NB4 (cell line): Measurements from ENCODE around the gene C11orf21.

Experiments
- DNase-seq: peaks from one replicate; pipeline ENCODE4 v3.0.0; 2010; ENCODE audit warnings: low read depth
- H3K4me3 ChIP-seq: one replicate; pipeline ENCODE4 v1.5.1; 2011; ENCODE audit warnings: mild to moderate bottlenecking, low read depth, low read length, moderate library complexity
- MYC ChIP-seq: IDR thresholded peaks from 2 replicates; pipeline ENCODE4 v1.6.1; 2011; ENCODE audit warnings: low read depth, low read length
- POLR2A ChIP-seq: IDR thresholded peaks from 2 replicates; pipeline ENCODE4 v1.6.1; 2011; ENCODE audit warnings: mild to moderate bottlenecking; ENCODE audit not compliant: insufficient read length; ENCODE audit errors: extremely low read depth
- TF ChIP-seq, protein P1 (sequence below): IDR thresholded peaks from one replicate; pipeline ENCODE4 v1.5.1; 2012; ENCODE audit warnings: low read depth, low read length
- TF ChIP-seq, protein P2 (sequence below): IDR thresholded peaks from 2 replicates; pipeline ENCODE4 v1.6.1; 2011; ENCODE audit warnings: low read depth, low read length

Gene C11orf21

DNA sequence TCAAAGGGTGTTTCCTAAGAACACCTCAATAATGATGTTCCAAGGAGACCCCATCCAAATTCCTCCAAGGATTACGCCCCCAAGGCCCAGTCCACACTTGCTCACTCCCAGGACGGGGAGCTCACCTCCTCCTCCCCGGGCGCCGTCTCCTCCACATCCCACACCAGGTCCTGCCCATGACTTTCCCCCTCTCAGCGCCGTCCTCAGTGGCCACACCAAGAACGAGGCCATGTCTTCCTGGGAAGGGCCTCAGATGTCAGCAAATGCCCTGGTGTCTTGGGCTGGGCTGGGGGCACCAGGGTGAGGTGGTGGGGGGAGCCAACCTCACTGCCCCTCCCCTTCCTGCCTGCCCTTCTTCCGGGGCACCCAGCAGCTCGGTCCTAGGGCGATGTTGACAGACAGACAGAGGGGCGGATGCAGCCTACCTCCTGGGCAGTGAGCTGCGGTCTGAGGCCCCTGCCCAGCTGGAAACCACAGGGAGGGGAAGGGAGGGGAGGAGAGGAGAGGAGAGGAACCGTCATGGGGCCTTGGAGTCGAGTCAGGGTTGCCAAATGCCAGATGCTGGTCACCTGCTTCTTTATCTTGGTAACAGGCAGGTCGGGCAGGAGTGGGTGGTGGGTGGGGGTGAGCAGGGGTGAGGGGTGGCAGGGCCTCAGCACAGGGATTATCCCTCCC lies at the start of gene C11orf21, which contains the start of gene TSPAN32:
C11orf21 (minus strand) TSS at position 288 of the 675 bp plus-strand sequence; CDS start at position 178, 110 bp downstream.
TSPAN32 (plus strand) TSS at position 383 of the 675 bp plus-strand sequence; CDS start at position 520, 137 bp downstream.
- DNase-seq = peak; percentile 99
- TF ChIP-seq, protein P1, sequence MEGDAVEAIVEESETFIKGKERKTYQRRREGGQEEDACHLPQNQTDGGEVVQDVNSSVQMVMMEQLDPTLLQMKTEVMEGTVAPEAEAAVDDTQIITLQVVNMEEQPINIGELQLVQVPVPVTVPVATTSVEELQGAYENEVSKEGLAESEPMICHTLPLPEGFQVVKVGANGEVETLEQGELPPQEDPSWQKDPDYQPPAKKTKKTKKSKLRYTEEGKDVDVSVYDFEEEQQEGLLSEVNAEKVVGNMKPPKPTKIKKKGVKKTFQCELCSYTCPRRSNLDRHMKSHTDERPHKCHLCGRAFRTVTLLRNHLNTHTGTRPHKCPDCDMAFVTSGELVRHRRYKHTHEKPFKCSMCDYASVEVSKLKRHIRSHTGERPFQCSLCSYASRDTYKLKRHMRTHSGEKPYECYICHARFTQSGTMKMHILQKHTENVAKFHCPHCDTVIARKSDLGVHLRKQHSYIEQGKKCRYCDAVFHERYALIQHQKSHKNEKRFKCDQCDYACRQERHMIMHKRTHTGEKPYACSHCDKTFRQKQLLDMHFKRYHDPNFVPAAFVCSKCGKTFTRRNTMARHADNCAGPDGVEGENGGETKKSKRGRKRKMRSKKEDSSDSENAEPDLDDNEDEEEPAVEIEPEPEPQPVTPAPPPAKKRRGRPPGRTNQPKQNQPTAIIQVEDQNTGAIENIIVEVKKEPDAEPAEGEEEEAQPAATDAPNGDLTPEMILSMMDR = no peak
- TF ChIP-seq, protein P2, sequence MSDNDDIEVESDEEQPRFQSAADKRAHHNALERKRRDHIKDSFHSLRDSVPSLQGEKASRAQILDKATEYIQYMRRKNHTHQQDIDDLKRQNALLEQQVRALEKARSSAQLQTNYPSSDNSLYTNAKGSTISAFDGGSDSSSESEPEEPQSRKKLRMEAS = peak; percentile 58; the same call in 1 of the 2 replicates
- TF ChIP-seq MYC (peak; percentile 88), POLR2A (no peak)
- H3K4me3 ChIP-seq = peak within 1 kb of the TSS; percentile 79

DNA sequence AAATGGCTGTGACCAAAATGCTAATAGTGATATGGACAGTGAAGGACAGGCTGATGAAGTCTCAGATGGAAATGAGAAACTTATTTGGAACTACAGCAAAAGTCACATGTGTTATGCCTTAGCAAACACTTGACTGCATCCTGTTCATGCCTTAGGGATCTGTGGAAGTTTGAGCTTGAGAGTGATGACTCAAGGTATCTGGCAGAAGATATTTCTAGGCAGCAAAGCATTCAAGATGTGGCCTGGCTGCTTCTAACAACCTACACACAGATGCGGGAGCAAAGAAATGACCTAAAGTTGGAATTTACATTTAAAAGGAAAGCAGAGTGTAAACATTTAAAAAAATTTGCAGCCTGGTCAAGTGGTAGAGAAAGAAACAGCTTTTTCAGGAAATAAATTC lies 47.3 kb upstream of the C11orf21 start:
- TF ChIP-seq, protein P1 = no peak
- no peak for TF ChIP-seq MYC
- TF ChIP-seq POLR2A = no peak
- TF ChIP-seq, protein P2 = no peak
- no peak overlapping the region for H3K4me3 ChIP-seq
- DNase-seq = no peak

DNA sequence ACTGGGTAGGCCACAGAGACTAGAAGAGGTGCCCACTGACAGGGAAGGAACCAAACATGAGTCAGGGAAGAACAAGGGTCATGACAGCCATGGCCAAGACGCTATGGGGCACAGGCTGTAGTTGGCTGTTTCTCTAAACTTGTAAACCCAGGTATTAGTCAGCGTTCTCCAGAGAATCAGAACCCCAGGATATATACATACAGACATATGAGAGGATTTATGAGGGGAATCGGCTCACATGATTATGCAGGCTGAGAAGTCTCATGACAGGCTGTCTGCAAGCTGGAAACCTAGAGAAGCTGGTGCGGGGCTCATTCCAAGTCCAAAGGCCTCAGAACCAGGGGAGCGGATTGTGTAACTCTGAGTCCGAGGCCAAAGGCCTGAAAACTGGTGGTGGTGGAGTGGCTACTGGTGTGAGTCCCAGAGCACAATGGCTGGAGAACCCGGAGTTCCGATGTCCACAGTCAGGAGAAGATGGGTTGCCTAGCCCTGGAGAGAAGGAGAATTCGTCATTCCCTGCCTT lies 45.7 kb upstream of the C11orf21 start:
- DNase-seq = no peak
- no peak overlapping the region for H3K4me3 ChIP-seq
- TF ChIP-seq, protein P1 = no peak
- TF ChIP-seq MYC (no peak), POLR2A (no peak)
- TF ChIP-seq, protein P2 = no peak

DNA sequence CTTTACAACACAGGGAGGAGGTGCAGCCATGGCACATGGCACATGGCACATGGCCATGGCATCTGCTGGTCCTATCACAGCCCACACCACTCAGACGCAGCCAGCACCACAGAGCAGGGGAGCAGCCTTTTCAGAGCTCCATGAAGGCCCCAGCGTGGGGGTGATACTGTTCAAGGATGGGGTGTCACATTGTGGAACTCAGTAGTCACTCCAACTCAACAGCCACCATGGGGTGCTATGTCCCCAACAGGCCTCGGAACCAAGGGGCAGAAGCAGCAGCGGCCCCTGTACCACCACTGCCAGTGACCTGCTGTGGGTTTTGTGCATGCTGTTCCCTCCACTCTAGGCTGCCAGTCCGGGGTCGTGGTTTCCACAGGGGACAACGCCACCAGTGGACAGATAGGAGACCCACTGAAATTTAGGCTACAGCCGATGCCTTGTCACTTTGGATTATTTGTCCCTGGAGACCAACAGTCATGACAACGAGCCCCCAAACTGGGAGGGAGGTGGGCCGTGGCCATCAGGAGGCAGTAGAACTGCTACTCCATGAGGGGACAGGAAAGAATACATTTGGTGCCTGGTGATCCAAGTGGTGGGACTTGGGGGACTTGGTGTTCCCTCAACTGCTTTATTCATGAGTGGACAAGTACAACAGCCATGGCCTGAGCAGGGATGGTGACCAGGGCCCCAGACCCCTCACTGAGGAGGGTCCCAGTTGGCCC lies 45.0 kb upstream of the C11orf21 start:
- H3K4me3 ChIP-seq = no peak overlapping the region
- DNase-seq = no peak
- TF ChIP-seq MYC = no peak
- no peak for TF ChIP-seq POLR2A
- TF ChIP-seq, protein P1 = no peak
- TF ChIP-seq, protein P2 = no peak

DNA sequence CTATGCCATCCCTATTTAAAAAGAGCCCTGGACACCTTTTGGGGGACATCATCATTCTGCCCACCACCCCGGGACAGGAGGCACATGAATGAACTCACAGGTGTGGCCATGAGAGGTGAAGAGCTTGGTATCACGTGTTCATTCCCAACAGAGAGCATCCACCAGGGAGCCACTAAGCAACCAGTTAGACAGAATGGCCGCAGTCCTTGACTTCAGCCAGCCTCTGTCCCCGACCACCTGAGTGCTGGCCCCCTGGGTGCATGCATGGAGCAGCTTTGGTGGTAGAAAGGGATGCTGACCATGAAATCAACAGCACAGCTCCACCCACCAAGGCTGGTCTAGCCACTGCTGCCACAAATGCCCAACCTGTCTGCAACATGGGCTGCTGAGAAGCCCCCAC lies 44.3 kb upstream of the C11orf21 start:
- TF ChIP-seq, protein P2 = no peak
- no peak for TF ChIP-seq POLR2A
- TF ChIP-seq, protein P1 = no peak
- TF ChIP-seq MYC = no peak
- no peak for DNase-seq
- H3K4me3 ChIP-seq = no peak overlapping the region
